H9 (cell line): Measurements from ENCODE around the gene EML1. TPM values are rescaled to one million over a fixed set of nuclear protein-coding genes. Genes with fewer than 3 reads are reported as not detected.

Source experiments
- DNase-seq: peaks from one replicate; pipeline ENCODE4 v3.0.0-alpha.2; 2017
- H2AFZ ChIP-seq: one replicate; pipeline ENCODE4 v1.6.1; 2013; ENCODE audit warnings: mild to moderate bottlenecking, low read length, control low read depth, moderate library complexity
- H2AK5ac ChIP-seq: 2 replicates; pipeline ENCODE4 v1.6.1; 2013; ENCODE audit warnings: low read length, control low read depth, mixed read lengths; ENCODE audit not compliant: insufficient read length
- H2BK120ac ChIP-seq: one replicate; pipeline ENCODE4 v1.6.1; 2013; ENCODE audit warnings: low read depth, mild to moderate bottlenecking, low read length, control low read depth, inconsistent platforms; ENCODE audit not compliant: poor library complexity, severe bottlenecking
- H2BK12ac ChIP-seq: 2 replicates; pipeline ENCODE4 v1.6.1; 2013; ENCODE audit warnings: low read length, control low read depth, mixed read lengths, low read depth; ENCODE audit not compliant: insufficient read length
- H2BK15ac ChIP-seq: 2 replicates; pipeline ENCODE4 v1.6.1; 2013; ENCODE audit warnings: low read depth, low read length, control low read depth
- H2BK20ac ChIP-seq: one replicate; pipeline ENCODE4 v1.6.1; 2013; ENCODE audit warnings: low read depth, mild to moderate bottlenecking, low read length, control low read depth, inconsistent platforms; ENCODE audit not compliant: poor library complexity, severe bottlenecking
- H2BK5ac ChIP-seq: 2 replicates; pipeline ENCODE4 v1.6.1; 2013; ENCODE audit warnings: low read length, control low read depth, mixed read lengths; ENCODE audit not compliant: insufficient read length
- H3K14ac ChIP-seq: 2 replicates; pipeline ENCODE4 v1.6.1; 2013; ENCODE audit warnings: low read length, control low read depth; ENCODE audit not compliant: insufficient read depth
- H3K18ac ChIP-seq: 2 replicates; pipeline ENCODE4 v1.6.1; 2013; ENCODE audit warnings: low read depth, mild to moderate bottlenecking, mixed read lengths, low read length, control low read depth; ENCODE audit not compliant: insufficient read length
- H3K23ac ChIP-seq: 2 replicates; pipeline ENCODE4 v1.6.1; 2013; ENCODE audit warnings: low read length, control low read depth, mixed read lengths, low read depth; ENCODE audit not compliant: insufficient read length
- H3K23me2 ChIP-seq: 2 replicates; pipeline ENCODE4 v1.6.1; 2013; ENCODE audit warnings: low read depth, mild to moderate bottlenecking, mixed read lengths, low read length, control low read depth; ENCODE audit not compliant: insufficient read length, poor library complexity, severe bottlenecking
- H3K27ac ChIP-seq: 2 replicates; pipeline ENCODE4 v1.5.1; 2013; ENCODE audit warnings: low read length, control low read depth, mixed read lengths, low read depth; ENCODE audit not compliant: insufficient read length
- H3K27me3 ChIP-seq: 2 replicates; pipeline ENCODE4 v1.6.1; 2013; ENCODE audit warnings: low read length, control low read depth, inconsistent platforms; ENCODE audit not compliant: insufficient read depth
- H3K4ac ChIP-seq: 2 replicates; pipeline ENCODE4 v1.6.1; 2013; ENCODE audit warnings: low read depth, mild to moderate bottlenecking, control low read depth, inconsistent platforms, low read length, moderate library complexity
- H3K4me1 ChIP-seq: 2 replicates; pipeline ENCODE4 v1.6.1; 2013; ENCODE audit warnings: low read length, control low read depth, inconsistent platforms; ENCODE audit not compliant: insufficient read depth
- H3K4me2 ChIP-seq: 2 replicates; pipeline ENCODE4 v1.6.1; 2013; ENCODE audit warnings: low read length, control low read depth, mixed read lengths; ENCODE audit not compliant: insufficient read length, insufficient read depth
- H3K56ac ChIP-seq: 2 replicates; pipeline ENCODE4 v1.6.1; 2013; ENCODE audit warnings: low read depth, mild to moderate bottlenecking, mixed read lengths, low read length, control low read depth; ENCODE audit not compliant: insufficient read length
- H3K79me1 ChIP-seq: 2 replicates; pipeline ENCODE4 v1.6.1; 2013; ENCODE audit warnings: low read depth, mild to moderate bottlenecking, moderate library complexity, low read length, control low read depth, inconsistent platforms; ENCODE audit not compliant: insufficient read depth, poor library complexity, severe bottlenecking
- H3K79me2 ChIP-seq: 2 replicates; pipeline ENCODE4 v1.6.1; 2013; ENCODE audit warnings: low read length, control low read depth, inconsistent platforms; ENCODE audit not compliant: insufficient read depth
- H3K9ac ChIP-seq: 2 replicates; pipeline ENCODE4 v1.6.1; 2013; ENCODE audit warnings: low read length, control low read depth, mixed read lengths; ENCODE audit not compliant: insufficient read length; ENCODE audit errors: extremely low read depth
- H3K9me3 ChIP-seq: one replicate; pipeline ENCODE4 v1.6.1; 2013; ENCODE audit warnings: low read depth, low read length, inconsistent platforms; ENCODE audit not compliant: control insufficient read depth
- H3T11ph ChIP-seq: one replicate; pipeline ENCODE4 v1.6.1; 2013; ENCODE audit warnings: mild to moderate bottlenecking, low read length, control low read depth, inconsistent platforms
- H4K20me1 ChIP-seq: one replicate; pipeline ENCODE4 v1.6.1; 2013; ENCODE audit not compliant: control insufficient read depth, insufficient read length, insufficient read depth
- H4K5ac ChIP-seq: 2 replicates; pipeline ENCODE4 v1.6.1; 2013; ENCODE audit warnings: low read depth, mild to moderate bottlenecking, mixed read lengths, low read length, control low read depth; ENCODE audit not compliant: insufficient read length
- H4K8ac ChIP-seq: replicated peaks from 2 replicates; pipeline ENCODE4 v1.6.1; 2013; ENCODE audit warnings: low read length, control low read depth, mixed read lengths, low read depth; ENCODE audit not compliant: insufficient read length
- H4K91ac ChIP-seq: 2 replicates; pipeline ENCODE4 v1.6.1; 2013; ENCODE audit warnings: low read depth, mild to moderate bottlenecking, moderate library complexity, mixed read lengths, low read length, control low read depth; ENCODE audit not compliant: insufficient read length
- H3K27ac Mint-ChIP-seq, 3 experiments: 2 replicates in 2 of 3; 3 replicates in 1 of 3; pipeline ENCODE4 v1.8.0; 2020 to 2021; ENCODE audit warnings: mixed read lengths in 3 of 3, mild to moderate bottlenecking in 1 of 3, moderate library complexity in 1 of 3
- H3K27me3 Mint-ChIP-seq: 2 replicates; pipeline ENCODE4 v1.8.0; 2021; ENCODE audit warnings: low read depth, mild to moderate bottlenecking, moderate library complexity, mixed read lengths
- H3K36me3 Mint-ChIP-seq, 3 experiments: 2 replicates in 2 of 3; 3 replicates in 1 of 3; pipeline ENCODE4 v1.8.0; 2020 to 2021; ENCODE audit warnings: low read depth in 3 of 3, mixed read lengths in 3 of 3; ENCODE audit not compliant: insufficient read depth in 1 of 3
- H3K4me1 Mint-ChIP-seq, 2 experiments: 2 replicates each; pipeline ENCODE4 v1.8.0; 2020; ENCODE audit warnings: mixed read lengths in 2 of 2
- H3K4me3 Mint-ChIP-seq, 2 experiments: 2 replicates in 1 of 2; 3 replicates in 1 of 2; pipeline ENCODE4 v1.8.0; 2020 to 2021; ENCODE audit warnings: mild to moderate bottlenecking in 2 of 2, mixed read lengths in 2 of 2, moderate library complexity in 1 of 2
- H3K9me3 Mint-ChIP-seq, 2 experiments: 2 replicates in 1 of 2; 3 replicates in 1 of 2; pipeline ENCODE4 v1.8.0; 2020; ENCODE audit warnings: mild to moderate bottlenecking in 2 of 2, mixed read lengths in 2 of 2, moderate library complexity in 1 of 2
- CTCF ChIP-seq: fragments of 200-600 bp; sonication (generic); conservative IDR thresholded peaks from 3 replicates; pipeline ENCODE4 v1.8.0; 2021; ENCODE audit warnings: antibody characterized with exemption, mild to moderate bottlenecking
- WGBS: extraction: QIAGEN DNeasy Blood & Tissue Kit; methylation state at CpG from one replicate; pipeline ENCODE4 v1.1.7; 2013; ENCODE audit warnings: missing lambda C conversion rate, low lambda C conversion rate, mixed read lengths; ENCODE audit not compliant: insufficient read length; ENCODE audit errors: extremely low coverage; 5-methylcytosine and 5-hydroxymethylcytosine counted together
- total RNA-seq: library from RNA; stranded (reverse); gene quantifications from 2 replicates; pipeline ENCODE4 v1.2.1, GENCODE V29; 2021

Gene EML1
- total RNA-seq, 1 experiment from 2014 or later = 16.7 TPM

- no peaks in the 10 kb centered on the region for H3K79me2 ChIP-seq
- H2AFZ ChIP-seq = no peak overlapping the region
- no peak overlapping the region for H3K27ac ChIP-seq
- H4K8ac ChIP-seq = no peak overlapping the region
- no peak for TF ChIP-seq CTCF
- H3K4me1 ChIP-seq = peaks cover 8% of the 10 kb centered on the region
- no peaks in the 10 kb centered on the region for H3K9me3 ChIP-seq
- H3K23ac ChIP-seq = no peak overlapping the region
- H3K56ac ChIP-seq = no peak overlapping the region
- no peak overlapping the region for H3K4ac ChIP-seq
- no peak overlapping the region for H2BK120ac ChIP-seq
- H3K9ac ChIP-seq = no peak overlapping the region
- H3K4me3 Mint-ChIP-seq = peak overlapping the region in 1 of 2 experiments; percentile 19; a peak in 1 of 5 replicates
- no peaks in the 10 kb centered on the region; a peak in 1 of 5 replicates for H3K9me3 Mint-ChIP-seq
- H4K20me1 ChIP-seq = no peaks in the 10 kb centered on the region
- no peaks in the 10 kb centered on the region for H3K79me1 ChIP-seq
- no peak overlapping the region for H3K14ac ChIP-seq
- H2AK5ac ChIP-seq = no peak overlapping the region
- no peak overlapping the region for H4K91ac ChIP-seq
- H3K36me3 Mint-ChIP-seq = no peaks in the 10 kb centered on the region; a peak in 1 of 7 replicates
- H2BK15ac ChIP-seq = no peak overlapping the region
- H2BK12ac ChIP-seq = no peak overlapping the region
- no CpG with 5 or more reads among the region's 10 CpGs for WGBS
- no peak overlapping the region for H3K18ac ChIP-seq
- no peak overlapping the region for H4K5ac ChIP-seq
- no peaks in the 10 kb centered on the region for H3K23me2 ChIP-seq
- H2BK20ac ChIP-seq = no peak overlapping the region
- H3K27me3 ChIP-seq = no peaks in the 10 kb centered on the region
- peak overlapping the region in 1 of 3 experiments; percentile 52; a peak in 2 of 7 replicates for H3K27ac Mint-ChIP-seq
- no peak overlapping the region for H3K4me2 ChIP-seq
- H3K27me3 Mint-ChIP-seq = peaks cover 14% of the 10 kb centered on the region
- H3T11ph ChIP-seq = no peak overlapping the region
- no peak overlapping the region for H2BK5ac ChIP-seq
- H3K4me1 Mint-ChIP-seq = peaks cover 28 to 33% of the 10 kb centered on the region in 2 experiments
- DNase-seq = no peak
Observed at GRCh38 chr14:99745307-99745951, 47.8 kb upstream of the EML1 start.
